MCF 10A (cell line): ENCODE data around the gene MEIS2. TPM values are rescaled to one million over a fixed set of nuclear protein-coding genes. Genes with fewer than 3 reads are reported as not detected.

ENCODE experiments used
- BruUV-seq: library from RNA; stranded (reverse); fragments of 400-500 nt; replicated peaks from 2 replicates; lab custom pipeline; 2021; lab: Mats Ljungman, UMichigan
- CTCF ChIA-PET: fragments of 300-600 bp; sonication (Branson Sonifier 250); formaldehyde crosslinking; extraction: SDS; loops from one replicate; lab custom pipeline; 2021; ENCODE audit warnings: antibody characterized with exemption, inconsistent platforms; lab: Yijun Ruan, JAX
- POLR2A ChIA-PET: fragments of 300-600, 350-650 bp; sonication (Branson Sonifier 250); formaldehyde crosslinking; extraction: SDS; loops from one replicate; lab custom pipeline; 2020; ENCODE audit warnings: antibody characterized with exemption, inconsistent platforms; lab: Yijun Ruan, JAX
- DNase-seq: peaks from one replicate; pipeline ENCODE4 v3.0.0-alpha.2; 2018; ENCODE audit not compliant: unreplicated experiment
- H3K27ac Mint-ChIP-seq: one replicate; pipeline ENCODE4 v1.8.0; 2022; ENCODE audit warnings: mild to moderate bottlenecking, low read depth, mixed read lengths; ENCODE audit not compliant: unreplicated experiment
- H3K27me3 Mint-ChIP-seq: one replicate; pipeline ENCODE4 v1.8.0; 2022; ENCODE audit warnings: mixed read lengths; ENCODE audit not compliant: insufficient read depth, unreplicated experiment
- H3K36me3 Mint-ChIP-seq: one replicate; pipeline ENCODE4 v1.8.0; 2022; ENCODE audit warnings: mild to moderate bottlenecking, moderate library complexity, mixed read lengths; ENCODE audit not compliant: insufficient read depth, unreplicated experiment
- H3K4me1 Mint-ChIP-seq: one replicate; pipeline ENCODE4 v1.8.0; 2022; ENCODE audit warnings: mixed read lengths; ENCODE audit not compliant: insufficient read depth, unreplicated experiment
- H3K4me3 Mint-ChIP-seq: one replicate; pipeline ENCODE4 v1.8.0; 2022; ENCODE audit warnings: mild to moderate bottlenecking, moderate library complexity, mixed read lengths; ENCODE audit not compliant: unreplicated experiment
- H3K9me3 Mint-ChIP-seq: one replicate; pipeline ENCODE4 v1.8.0; 2022; ENCODE audit warnings: mixed read lengths; ENCODE audit not compliant: unreplicated experiment
- intact Hi-C: fragments of 100-400 bp; cut with micrococcal nuclease; formaldehyde crosslinking; loops from 2 replicates; pipeline ENCODE4 v1.14.1; 2022
- total RNA-seq: library from RNA; stranded (reverse); gene quantifications from 2 replicates; pipeline ENCODE4 v1.2.3, GENCODE V29; 2022
- TF ChIP-seq, protein P1 (sequence below): fragments of 200-600 bp; IDR thresholded peaks from one replicate; pipeline ENCODE4 v1.8.0; 2022; ENCODE audit warnings: antibody characterized with exemption, mild to moderate bottlenecking; ENCODE audit not compliant: unreplicated experiment

Gene MEIS2
- total RNA-seq, 1 experiment from 2014 or later, result 6.9 TPM

DNA sequence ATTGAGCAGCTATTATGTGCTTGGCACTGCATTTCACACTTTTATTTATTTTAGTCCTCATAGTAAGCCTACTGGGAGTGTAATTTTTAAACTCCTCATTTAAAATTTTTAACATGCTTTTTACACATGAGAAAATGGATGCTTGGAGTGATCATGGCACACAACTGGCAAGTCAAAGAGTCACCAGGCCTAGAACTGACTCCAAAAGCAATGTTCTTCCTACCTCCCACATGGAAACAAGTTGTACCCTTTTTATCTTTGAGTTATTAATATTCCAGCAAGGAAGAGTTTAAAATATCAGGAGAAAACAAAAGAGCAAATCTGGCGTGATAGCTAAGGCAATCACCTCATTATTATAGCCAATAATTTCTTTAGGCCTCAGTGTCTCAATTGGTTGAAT, 100.6 kb downstream of the MEIS2 start:
- intact Hi-C loops, result no loop called here
- H3K9me3 Mint-ChIP-seq, result no peaks in the 10 kb centered on the region
- no TSS peak for BruUV-seq
- H3K27me3 Mint-ChIP-seq, result no peaks in the 10 kb centered on the region
- POLR2A ChIA-PET, result no interaction called here
- no peak overlapping the region for H3K27ac Mint-ChIP-seq
- TF ChIP-seq, protein P1, sequence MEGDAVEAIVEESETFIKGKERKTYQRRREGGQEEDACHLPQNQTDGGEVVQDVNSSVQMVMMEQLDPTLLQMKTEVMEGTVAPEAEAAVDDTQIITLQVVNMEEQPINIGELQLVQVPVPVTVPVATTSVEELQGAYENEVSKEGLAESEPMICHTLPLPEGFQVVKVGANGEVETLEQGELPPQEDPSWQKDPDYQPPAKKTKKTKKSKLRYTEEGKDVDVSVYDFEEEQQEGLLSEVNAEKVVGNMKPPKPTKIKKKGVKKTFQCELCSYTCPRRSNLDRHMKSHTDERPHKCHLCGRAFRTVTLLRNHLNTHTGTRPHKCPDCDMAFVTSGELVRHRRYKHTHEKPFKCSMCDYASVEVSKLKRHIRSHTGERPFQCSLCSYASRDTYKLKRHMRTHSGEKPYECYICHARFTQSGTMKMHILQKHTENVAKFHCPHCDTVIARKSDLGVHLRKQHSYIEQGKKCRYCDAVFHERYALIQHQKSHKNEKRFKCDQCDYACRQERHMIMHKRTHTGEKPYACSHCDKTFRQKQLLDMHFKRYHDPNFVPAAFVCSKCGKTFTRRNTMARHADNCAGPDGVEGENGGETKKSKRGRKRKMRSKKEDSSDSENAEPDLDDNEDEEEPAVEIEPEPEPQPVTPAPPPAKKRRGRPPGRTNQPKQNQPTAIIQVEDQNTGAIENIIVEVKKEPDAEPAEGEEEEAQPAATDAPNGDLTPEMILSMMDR, result no peak
- no peak overlapping the region for H3K4me3 Mint-ChIP-seq
- no peaks in the 10 kb centered on the region for H3K4me1 Mint-ChIP-seq
- H3K36me3 Mint-ChIP-seq, result no peaks in the 10 kb centered on the region
- CTCF ChIA-PET, result interaction anchor here (0.5 kb wide), 1 partner anchor 996 kb away, joined by 6 read pairs; no protein-coding TSS in a partner anchor
- no peak for DNase-seq

DNA sequence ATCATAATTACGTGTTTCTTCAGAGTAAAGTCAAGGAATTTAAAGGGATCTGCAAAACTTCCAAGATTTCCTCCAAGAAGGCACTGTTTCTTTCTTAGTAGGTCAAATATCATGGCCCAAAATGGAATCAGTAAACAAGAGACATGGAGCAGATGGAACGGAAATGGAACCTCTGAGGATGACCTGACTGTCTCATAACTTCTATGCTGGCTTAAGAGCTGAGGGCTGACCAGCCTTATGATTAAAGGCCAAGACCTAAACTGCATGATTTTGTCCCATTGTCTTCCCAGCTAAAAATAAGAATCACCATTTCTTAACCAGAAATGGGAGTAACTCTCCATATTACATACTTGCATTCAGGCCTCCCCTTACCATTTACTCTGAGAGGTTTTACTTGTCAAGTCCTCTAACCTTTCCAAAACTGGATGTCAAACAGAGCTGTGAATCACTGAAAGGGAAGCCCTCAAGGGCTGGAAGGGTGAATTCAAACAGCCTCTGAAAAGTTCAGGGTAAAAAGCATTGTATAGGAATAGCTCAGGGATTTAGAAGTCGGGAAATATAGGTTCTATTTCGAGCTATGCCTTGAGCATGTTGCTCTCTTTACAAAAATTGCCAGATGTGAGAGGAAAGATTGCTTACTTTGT, 103.7 kb downstream of the MEIS2 start:
- H3K27me3 Mint-ChIP-seq, result no peaks in the 10 kb centered on the region
- TF ChIP-seq, protein P1, result no peak
- POLR2A ChIA-PET, result interaction anchor here (0.6 kb wide), 1 partner anchor 662 kb away, joined by 4 read pairs; no protein-coding TSS in a partner anchor
- H3K9me3 Mint-ChIP-seq, result no peaks in the 10 kb centered on the region
- H3K27ac Mint-ChIP-seq, result no peak overlapping the region
- intact Hi-C loops, result no loop called here
- CTCF ChIA-PET, result interaction anchor here (0.5 to 0.6 kb wide), 2 partner anchors 19 to 896 kb away, joined by 3 to 5 read pairs; no protein-coding TSS in a partner anchor
- no peak for DNase-seq
- H3K36me3 Mint-ChIP-seq, result peaks cover 6% of the 10 kb centered on the region
- H3K4me3 Mint-ChIP-seq, result no peak overlapping the region
- no peaks in the 10 kb centered on the region for H3K4me1 Mint-ChIP-seq
- BruUV-seq, result no TSS peak

DNA sequence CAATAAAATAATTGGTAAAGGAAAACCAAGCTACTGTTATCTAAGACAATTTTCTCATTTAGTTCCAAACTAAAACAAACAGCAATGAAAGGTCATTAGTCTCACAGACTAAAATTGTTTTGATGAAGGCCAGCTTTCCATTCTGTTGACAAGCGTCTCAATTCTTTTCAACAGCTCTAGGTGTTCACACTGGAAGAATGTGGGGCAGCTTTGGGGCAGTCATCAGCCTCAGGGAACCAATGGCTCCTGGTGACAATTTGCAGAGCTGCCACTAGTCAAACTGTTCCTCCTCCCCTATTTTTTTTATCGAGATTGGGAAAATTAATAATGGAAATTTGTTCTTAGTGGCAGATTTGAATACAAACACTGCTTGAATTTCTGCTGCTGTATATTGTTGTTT, 104.2 kb downstream of the MEIS2 start:
- BruUV-seq, result no TSS peak
- H3K27ac Mint-ChIP-seq, result no peak overlapping the region
- TF ChIP-seq, protein P1, result no peak
- DNase-seq, result no peak
- no peaks in the 10 kb centered on the region for H3K27me3 Mint-ChIP-seq
- intact Hi-C loops, result no loop called here
- POLR2A ChIA-PET, result interaction anchor here (0.5 to 0.6 kb wide), 2 partner anchors 10 to 663 kb away, joined by 3 to 4 read pairs; no protein-coding TSS in a partner anchor
- CTCF ChIA-PET, result interaction anchor here (0.5 to 0.6 kb wide), 2 partner anchors 19 to 896 kb away, joined by 3 to 5 read pairs; no protein-coding TSS in a partner anchor
- no peak overlapping the region for H3K4me3 Mint-ChIP-seq
- H3K36me3 Mint-ChIP-seq, result peaks cover 6% of the 10 kb centered on the region
- no peaks in the 10 kb centered on the region for H3K4me1 Mint-ChIP-seq
- H3K9me3 Mint-ChIP-seq, result no peaks in the 10 kb centered on the region

DNA sequence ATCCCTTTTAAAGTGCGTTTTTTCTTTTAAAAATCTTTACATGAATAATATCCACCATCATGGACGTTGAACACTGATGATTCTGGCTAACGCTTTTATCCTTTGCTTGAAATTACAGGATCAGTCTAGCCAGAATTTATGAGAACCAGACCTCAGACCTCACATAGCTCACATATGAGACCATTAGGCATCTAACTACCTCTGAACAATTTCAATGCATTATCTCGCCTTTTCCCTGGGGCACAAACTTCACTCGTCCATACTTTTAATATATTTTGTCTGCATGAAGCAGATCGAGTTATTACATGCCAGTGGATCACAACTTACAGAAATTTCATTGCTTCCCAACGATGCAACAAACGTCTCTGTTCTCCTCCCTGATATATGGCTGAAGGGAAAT, 105.6 kb downstream of the MEIS2 start:
- TF ChIP-seq, protein P1, result no peak
- no peak overlapping the region for H3K4me3 Mint-ChIP-seq
- no peaks in the 10 kb centered on the region for H3K9me3 Mint-ChIP-seq
- ChIA-PET CTCF (no interaction called here), POLR2A (no interaction called here)
- H3K27me3 Mint-ChIP-seq, result no peaks in the 10 kb centered on the region
- no peaks in the 10 kb centered on the region for H3K4me1 Mint-ChIP-seq
- intact Hi-C loops, result no loop called here
- BruUV-seq, result no TSS peak
- peaks cover 6% of the 10 kb centered on the region for H3K36me3 Mint-ChIP-seq
- no peak overlapping the region for H3K27ac Mint-ChIP-seq
- no peak for DNase-seq
